ENCODE data around the gene DAAM1. TPM values are rescaled to one million over a fixed set of nuclear protein-coding genes. Genes with fewer than 3 reads are reported as not detected.

The DAAM1 gene
- polyA plus RNA-seq, 1 donor (not counting 4 experiments of a cell fraction or from before 2014, with no cell fraction given): 44.6 TPM

GRCh38 chr14:59166258-59166657 is 22.2 kb upstream of the DAAM1 start:
- TF ChIP-seq CTCF (optimal IDR thresholded peaks at IDR 0.05 in 1 of 3, IDR thresholded peaks at IDR 0.05 in 1 of 3, conservative IDR thresholded peaks at IDR 0.05 in 1 of 3; ENCODE audit: extremely low read depth in 1 of 3, insufficient read depth in 2 of 3, low read length in 3 of 3): no peak
- TF ChIP-seq EZH2 (IDR thresholded peaks at IDR 0.05; ENCODE audit: low read length): no peak
- H3K9me1 ChIP-seq (ENCODE audit: control insufficient read depth, extremely low read depth, insufficient read depth, low read length): no peaks in the 10 kb centered on the region
- H3K9ac ChIP-seq (ENCODE audit: control insufficient read depth, extremely low read depth, insufficient read depth, low read length): no peak overlapping the region
- DNase-seq (ENCODE audit: low read depth, low spot score) (no peak), FAIRE-seq (no peak)
- no peaks in the 10 kb centered on the region for H4K20me1 ChIP-seq (ENCODE audit: control insufficient read depth, extremely low read depth, insufficient read depth, low read length)
- no peak overlapping the region for H3K4me2 ChIP-seq (ENCODE audit: control insufficient read depth, extremely low read depth, insufficient read depth, low read depth, low read length)
- no peak overlapping the region for H3K4me3 ChIP-seq (ENCODE audit: control insufficient read depth in 2 of 3, extremely low read depth in 1 of 3, insufficient read depth in 2 of 3, low read depth in 1 of 3, low read length in 3 of 3)
- H3K27me3 ChIP-seq (ENCODE audit: control insufficient read depth, extremely low read depth, insufficient read depth, low read length): no peaks in the 10 kb centered on the region
- no peak overlapping the region for H3K27ac ChIP-seq (ENCODE audit: control insufficient read depth, insufficient read depth, low read length)
- no peaks in the 10 kb centered on the region for H3K9me3 ChIP-seq (ENCODE audit: control insufficient read depth, low read depth, low read length)
- no peaks in the 10 kb centered on the region for H3K36me3 ChIP-seq (ENCODE audit: control insufficient read depth in 2 of 2, extremely low read depth in 1 of 2, insufficient read depth in 2 of 2, low read length in 2 of 2)
- H2AFZ ChIP-seq (ENCODE audit: control insufficient read depth, low read length): no peak overlapping the region
- dilution Hi-C loops (cut with MboI; ENCODE audit: extremely low pct_ligation_motif_present, low sequenced_read_pairs): no loop called here
- H3K4me1 ChIP-seq (ENCODE audit: control insufficient read depth, extremely low read depth, insufficient read depth, low read length): no peaks in the 10 kb centered on the region
- H3K79me2 ChIP-seq (ENCODE audit: control insufficient read depth, insufficient read depth, low read length): no peaks in the 10 kb centered on the region

DNA sequence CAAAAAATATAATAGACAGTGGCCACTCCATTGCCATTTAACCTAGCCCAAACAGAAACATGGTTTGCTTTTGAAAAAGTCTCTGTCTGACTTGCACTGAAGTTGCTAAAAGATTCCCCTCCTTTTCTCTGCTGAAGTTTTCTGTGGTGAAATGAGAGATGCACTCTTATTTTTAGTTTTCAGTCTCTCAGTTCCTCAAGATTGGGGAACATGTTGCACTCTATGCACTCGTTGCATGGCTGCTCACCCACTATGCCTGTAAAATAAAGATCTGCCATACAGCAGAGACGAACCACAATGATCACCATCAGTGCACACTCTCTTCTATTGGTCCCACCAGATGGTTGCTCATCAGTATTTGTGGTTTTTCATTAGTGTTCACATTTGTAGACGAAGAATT is 13.1 kb upstream of the DAAM1 start:
- TF ChIP-seq EZH2 (IDR thresholded peaks at IDR 0.05; ENCODE audit: low read length) (no peak), CTCF (optimal IDR thresholded peaks at IDR 0.05 in 1 of 3, IDR thresholded peaks at IDR 0.05 in 1 of 3, conservative IDR thresholded peaks at IDR 0.05 in 1 of 3; ENCODE audit: extremely low read depth in 1 of 3, insufficient read depth in 2 of 3, low read length in 3 of 3) (no peak)
- Histone ChIP-seq H3K9me1 (ENCODE audit: control insufficient read depth, extremely low read depth, insufficient read depth, low read length) (no peaks in the 10 kb centered on the region), H3K4me1 (ENCODE audit: control insufficient read depth, extremely low read depth, insufficient read depth, low read length) (no peaks in the 10 kb centered on the region), H4K20me1 (ENCODE audit: control insufficient read depth, extremely low read depth, insufficient read depth, low read length) (no peaks in the 10 kb centered on the region), H3K4me2 (ENCODE audit: control insufficient read depth, extremely low read depth, insufficient read depth, low read depth, low read length) (no peak overlapping the region), H3K36me3 (ENCODE audit: control insufficient read depth in 2 of 2, extremely low read depth in 1 of 2, insufficient read depth in 2 of 2, low read length in 2 of 2) (no peaks in the 10 kb centered on the region), H3K4me3 (ENCODE audit: control insufficient read depth in 2 of 3, extremely low read depth in 1 of 3, insufficient read depth in 2 of 3, low read depth in 1 of 3, low read length in 3 of 3) (no peak overlapping the region), H3K27me3 (ENCODE audit: control insufficient read depth, extremely low read depth, insufficient read depth, low read length) (no peaks in the 10 kb centered on the region), H3K27ac (ENCODE audit: control insufficient read depth, insufficient read depth, low read length) (no peak overlapping the region), H3K9ac (ENCODE audit: control insufficient read depth, extremely low read depth, insufficient read depth, low read length) (no peak overlapping the region), H3K9me3 (ENCODE audit: control insufficient read depth, low read depth, low read length) (no peaks in the 10 kb centered on the region), H3K79me2 (ENCODE audit: control insufficient read depth, insufficient read depth, low read length) (no peaks in the 10 kb centered on the region), H2AFZ (ENCODE audit: control insufficient read depth, low read length) (no peak overlapping the region)
- no peak for DNase-seq (ENCODE audit: low read depth, low spot score)
- dilution Hi-C loops (cut with MboI; ENCODE audit: extremely low pct_ligation_motif_present, low sequenced_read_pairs): no loop called here
- FAIRE-seq: no peak
